ENCODE results near the gene LCMT2. TPM values are rescaled to one million over a fixed set of nuclear protein-coding genes. Genes with fewer than 3 reads are reported as not detected.

Gene LCMT2
- total RNA-seq, 4 donors from 2014 or later = 4.9 to 8.9 (median 5.9) TPM

- TF ChIP-seq POLR2A (IDR thresholded peaks at IDR 0.05) (no peak), CTCF (IDR thresholded peaks at IDR 0.05) (no peak)
- WGBS, 2 donors = 90 to 91% methylated on average over 8 of the region's 8 CpGs
- intact Hi-C loops (cut with DNase I; ENCODE audit: low total_unique reads) = no loop called here
Measured at GRCh38 chr15:43317566-43318184, 12.7 kb downstream of the LCMT2 start.

GRCh38 chr15:43316971-43317346 is 13.4 kb downstream of the LCMT2 start:
- intact Hi-C loops (cut with DNase I; ENCODE audit: low total_unique reads) = no loop called here
- WGBS, 2 donors = 89 to 95% methylated on average over 1 of the region's 1 CpG
- no peak for DNase-seq (ENCODE audit: low spot score in 2 of 2)

More at GRCh38 chr15:43317566-43318184, 12.7 kb downstream of the LCMT2 start:
- DNase-seq (ENCODE audit: low spot score in 2 of 2) = no peak
- H3K4me3 ChIP-seq (ENCODE audit: low read depth, poor library complexity, severe bottlenecking) = no peak overlapping the region

GRCh38 chr15:43316016-43316970 is 14.1 kb downstream of the LCMT2 start:
- no peak overlapping the region for H3K4me3 ChIP-seq (ENCODE audit: low read depth, poor library complexity, severe bottlenecking)
- TF ChIP-seq POLR2A (IDR thresholded peaks at IDR 0.05) (no peak), CTCF (IDR thresholded peaks at IDR 0.05) (no peak)
- no peak for DNase-seq (ENCODE audit: low spot score in 2 of 2)
- WGBS, 2 donors = 45 to 56% methylated on average over 6 of the region's 6 CpGs
- intact Hi-C loops (cut with DNase I; ENCODE audit: low total_unique reads) = no loop called here

More at GRCh38 chr15:43316971-43317346, 13.4 kb downstream of the LCMT2 start:
- no peak overlapping the region for H3K4me3 ChIP-seq (ENCODE audit: low read depth, poor library complexity, severe bottlenecking)
- TF ChIP-seq POLR2A (IDR thresholded peaks at IDR 0.05) (no peak), CTCF (IDR thresholded peaks at IDR 0.05) (no peak)

- DNase-seq (ENCODE audit: low spot score in 2 of 2) = no peak
- WGBS, 2 donors = 54 to 65% methylated on average over 3 of the region's 3 CpGs
- TF ChIP-seq POLR2A (IDR thresholded peaks at IDR 0.05) = no peak
- TF ChIP-seq CTCF (IDR thresholded peaks at IDR 0.05) = no peak
- H3K4me3 ChIP-seq (ENCODE audit: low read depth, poor library complexity, severe bottlenecking) = no peak overlapping the region
- intact Hi-C loops (cut with DNase I; ENCODE audit: low total_unique reads) = no loop called here
Measured at GRCh38 chr15:43314171-43314570, 16.2 kb downstream of the LCMT2 start.

- TF ChIP-seq POLR2A (IDR thresholded peaks at IDR 0.05) = no peak
- TF ChIP-seq CTCF (IDR thresholded peaks at IDR 0.05) = no peak
- WGBS, 2 donors = 57 to 72% methylated on average over 4 of the region's 4 CpGs
- intact Hi-C loops (cut with DNase I; ENCODE audit: low total_unique reads) = no loop called here
- no peak overlapping the region for H3K4me3 ChIP-seq (ENCODE audit: low read depth, poor library complexity, severe bottlenecking)
- no peak for DNase-seq (ENCODE audit: low spot score in 2 of 2)
Measured at GRCh38 chr15:43312378-43312777, 18.0 kb downstream of the LCMT2 start.

Measured in lower leg skin (tissue), 4 donors.